B cell (primary cell): ENCODE results near the gene CRTAC1. TPM values are rescaled to one million over a fixed set of nuclear protein-coding genes. Genes with fewer than 3 reads are reported as not detected.
A peak's percentile ranks its signal among the peaks of the same experiment; 100 is the strongest.

ENCODE experiments used
- ATAC-seq: fragments of 200-7000 bp; cut with Tn5 transposase; one replicate; pipeline ENCODE4 v1.10.0; 2021; ENCODE audit warnings: low read depth, mild to moderate bottlenecking, moderate number of reproducible peaks, moderate library complexity
- CTCF ChIA-PET: fragments of 350-600 bp; sonication (Branson Sonifier 250); formaldehyde crosslinking; loops from one replicate; lab custom pipeline; 2021; ENCODE audit warnings: antibody characterized with exemption, inconsistent platforms; lab: Charles Lee
- POLR2A ChIA-PET: fragments of 350-600 bp; sonication (Branson Sonifier 250); formaldehyde crosslinking; loops from one replicate; lab custom pipeline; 2021; ENCODE audit warnings: antibody characterized with exemption; lab: Charles Lee
- DNase-seq: peaks from one replicate; pipeline ENCODE4 v3.0.0; 2013
- H2AFZ ChIP-seq: 2 replicates; pipeline ENCODE4 v1.6.1; 2012; ENCODE audit warnings: mild to moderate bottlenecking, low read depth, low read length; ENCODE audit not compliant: insufficient read depth, poor library complexity, severe bottlenecking
- H3K27ac ChIP-seq, 2 donors: 1 replicate in 1 of 2; 2 replicates in 1 of 2; pipeline ENCODE4 v1.5.1; 2012 to 2013; ENCODE audit warnings: low read length in 2 of 2, mild to moderate bottlenecking in 2 of 2, moderate library complexity in 1 of 2
- H3K27me3 ChIP-seq, 4 experiments: fragments of 200-600 bp in 1 of 4; sonication (generic) in 1 of 4; replicated peaks in 1 of 4; 1 replicate in 2 of 4; 2 replicates in 2 of 4; pipeline versions ENCODE4 v1.6.1 to v1.7.0; 2013 to 2016; ENCODE audit warnings: low read length in 3 of 4, mild to moderate bottlenecking in 2 of 4, mixed read lengths in 1 of 4, moderate library complexity in 1 of 4; ENCODE audit not compliant: insufficient read depth in 4 of 4, control insufficient read depth in 3 of 4; ENCODE audit errors: control extremely low read depth in 1 of 4
- H3K36me3 ChIP-seq, 2 experiments: replicated peaks in 1 of 2; 1 replicate in 1 of 2; 2 replicates in 1 of 2; pipeline versions ENCODE4 v1.6.1 to v1.7.1; 2013; ENCODE audit warnings: low read length in 1 of 2; ENCODE audit not compliant: insufficient read depth in 2 of 2, control insufficient read depth in 1 of 2; ENCODE audit errors: control extremely low read depth in 1 of 2, extremely low read depth in 1 of 2
- H3K4me1 ChIP-seq, 2 donors: fragments of 200-600 bp in 1 of 2; sonication (generic) in 1 of 2; 1 replicate in 1 of 2; 2 replicates in 1 of 2; pipeline versions ENCODE4 v1.5.1 to v1.6.1; 2013 to 2017; ENCODE audit warnings: low read length in 2 of 2; ENCODE audit not compliant: control insufficient read depth in 2 of 2, insufficient read depth in 2 of 2
- H3K4me2 ChIP-seq: replicated peaks from 2 replicates; pipeline ENCODE3; 2012; ENCODE audit warnings: mild to moderate bottlenecking, low read depth, low read length; ENCODE audit not compliant: poor library complexity, severe bottlenecking
- H3K4me3 ChIP-seq, 5 experiments: fragments of 200-600 bp in 1 of 5; sonication (generic) in 1 of 5; 1 replicate in 3 of 5; 2 replicates in 2 of 5; pipeline versions ENCODE4 v1.5.1 to v1.7.0; 2011 to 2016; ENCODE audit warnings: low read length in 4 of 5, mild to moderate bottlenecking in 4 of 5, low read depth in 2 of 5, control low read depth in 1 of 5, moderate library complexity in 1 of 5; ENCODE audit not compliant: insufficient read depth in 1 of 5; ENCODE audit errors: control extremely low read depth in 1 of 5, extremely low read depth in 1 of 5
- H3K79me2 ChIP-seq: fragments of 200-600 bp; sonication (generic); one replicate; pipeline ENCODE4 v1.6.0; 2016; ENCODE audit warnings: low read length; ENCODE audit not compliant: control insufficient read depth, insufficient read depth
- H3K9ac ChIP-seq: fragments of 200-600 bp; sonication (generic); 2 replicates; pipeline ENCODE4 v1.6.1; 2017; ENCODE audit warnings: mild to moderate bottlenecking, low read length, moderate library complexity
- H3K9me3 ChIP-seq, 3 donors: one replicate each; pipeline versions ENCODE4 v1.6.1 to v1.7.1; 2013; ENCODE audit warnings: low read length in 2 of 3; ENCODE audit not compliant: control insufficient read depth in 2 of 3, insufficient read depth in 1 of 3; ENCODE audit errors: control extremely low read depth in 1 of 3
- H4K20me1 ChIP-seq: 2 replicates; pipeline ENCODE4 v1.6.0; 2012; ENCODE audit warnings: mild to moderate bottlenecking, low read length; ENCODE audit not compliant: insufficient read depth, control insufficient read depth, poor library complexity, severe bottlenecking
- H3K27ac Mint-ChIP-seq: one replicate; pipeline ENCODE4 v1.8.0; 2021; ENCODE audit warnings: mixed read lengths
- H3K27me3 Mint-ChIP-seq: one replicate; pipeline ENCODE4 v1.8.0; 2021; ENCODE audit warnings: mixed read lengths
- H3K4me1 Mint-ChIP-seq: one replicate; pipeline ENCODE4 v1.8.0; 2021; ENCODE audit warnings: mixed read lengths
- H3K4me3 Mint-ChIP-seq: one replicate; pipeline ENCODE4 v1.8.0; 2021; ENCODE audit warnings: mixed read lengths
- H3K9me3 Mint-ChIP-seq: one replicate; pipeline ENCODE4 v1.8.0; 2022; ENCODE audit warnings: mixed read lengths; ENCODE audit not compliant: insufficient read depth
- EZH2 ChIP-seq: IDR thresholded peaks from 2 replicates; pipeline ENCODE4 v1.6.1; 2012; ENCODE audit warnings: borderline replicate concordance, low read depth, mild to moderate bottlenecking, moderate library complexity, low read length; ENCODE audit not compliant: insufficient read depth, poor library complexity, severe bottlenecking
- WGBS: methylation state at CpG from one replicate; pipeline ENCODE4 v1.1.5; 2013; ENCODE audit warnings: missing lambda C conversion rate; ENCODE audit not compliant: insufficient coverage; 5-methylcytosine and 5-hydroxymethylcytosine counted together
- intact Hi-C: fragments of 100-400 bp; cut with micrococcal nuclease; formaldehyde crosslinking; loops from one replicate; pipeline ENCODE4 v1.10.0; 2022
- polyA plus RNA-seq: library from polyadenylated mRNA; depleted of rRNA; stranded (reverse); fragments of >200 nt; gene quantifications from 2 replicates; pipeline ENCODE4 v1.2.3, GENCODE V29; 2012
- total RNA-seq, 2 donors: library from RNA; stranded (reverse); fragments of 120-200 nt in 1 of 2; gene quantifications; 1 replicate in 1 of 2; 2 replicates in 1 of 2; pipeline versions ENCODE4 v1.2.3 to v1.2.4, GENCODE V29; 2013 to 2022
- TF ChIP-seq, protein P1 (sequence below): fragments of 200-600 bp; IDR thresholded peaks from one replicate; pipeline ENCODE4 v1.8.0; 2022; ENCODE audit warnings: antibody characterized with exemption, mild to moderate bottlenecking

CRTAC1 gene
- total and polyA plus RNA-seq, 2 donors (not counting 1 experiment from before 2014, with no cell fraction given) = not detected

DNA sequence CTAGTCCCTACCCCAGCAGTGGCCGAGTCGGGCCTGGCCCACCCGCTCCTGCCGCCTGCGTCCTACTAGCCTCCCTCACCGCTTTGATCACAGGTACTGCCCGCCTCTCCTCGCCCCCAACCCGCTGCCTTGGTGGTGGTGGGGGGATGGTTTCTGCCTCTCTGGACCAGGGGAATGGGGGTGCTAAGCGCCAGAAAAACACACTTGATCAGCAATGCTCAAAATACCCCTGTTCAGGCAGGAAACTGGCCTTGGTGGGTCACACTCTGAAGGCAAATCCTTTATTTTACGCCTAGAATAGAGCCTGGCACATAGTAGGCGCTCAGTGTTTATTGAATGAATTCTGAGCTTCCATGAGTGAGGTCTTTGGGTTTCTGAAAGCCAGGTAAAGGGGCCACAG lies 1.0 kb upstream of the CRTAC1 start:
- Histone ChIP-seq H3K4me2 (no peak overlapping the region), H3K9ac (no peak overlapping the region), H3K4me3 (no peak overlapping the region), H3K27ac (no peak overlapping the region), H3K9me3 (no peaks in the 10 kb centered on the region), H3K79me2 (no peaks in the 10 kb centered on the region), H3K36me3 (no peaks in the 10 kb centered on the region), H3K27me3 (peaks cover 0 to 57% (median 30%) of the 10 kb centered on the region in 4 experiments), H3K4me1 (peaks cover 6 to 13% of the 10 kb centered on the region in 2 donors), H4K20me1 (no peaks in the 10 kb centered on the region), H2AFZ (no peak overlapping the region)
- intact Hi-C loops = no loop called here
- Mint-ChIP-seq H3K4me1 (peaks cover 9% of the 10 kb centered on the region), H3K27ac (no peak overlapping the region), H3K9me3 (no peaks in the 10 kb centered on the region), H3K4me3 (peak overlapping the region; percentile 26), H3K27me3 (peaks cover 69% of the 10 kb centered on the region)
- TF ChIP-seq EZH2 = no peak
- TF ChIP-seq, protein P1, sequence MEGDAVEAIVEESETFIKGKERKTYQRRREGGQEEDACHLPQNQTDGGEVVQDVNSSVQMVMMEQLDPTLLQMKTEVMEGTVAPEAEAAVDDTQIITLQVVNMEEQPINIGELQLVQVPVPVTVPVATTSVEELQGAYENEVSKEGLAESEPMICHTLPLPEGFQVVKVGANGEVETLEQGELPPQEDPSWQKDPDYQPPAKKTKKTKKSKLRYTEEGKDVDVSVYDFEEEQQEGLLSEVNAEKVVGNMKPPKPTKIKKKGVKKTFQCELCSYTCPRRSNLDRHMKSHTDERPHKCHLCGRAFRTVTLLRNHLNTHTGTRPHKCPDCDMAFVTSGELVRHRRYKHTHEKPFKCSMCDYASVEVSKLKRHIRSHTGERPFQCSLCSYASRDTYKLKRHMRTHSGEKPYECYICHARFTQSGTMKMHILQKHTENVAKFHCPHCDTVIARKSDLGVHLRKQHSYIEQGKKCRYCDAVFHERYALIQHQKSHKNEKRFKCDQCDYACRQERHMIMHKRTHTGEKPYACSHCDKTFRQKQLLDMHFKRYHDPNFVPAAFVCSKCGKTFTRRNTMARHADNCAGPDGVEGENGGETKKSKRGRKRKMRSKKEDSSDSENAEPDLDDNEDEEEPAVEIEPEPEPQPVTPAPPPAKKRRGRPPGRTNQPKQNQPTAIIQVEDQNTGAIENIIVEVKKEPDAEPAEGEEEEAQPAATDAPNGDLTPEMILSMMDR = no peak
- POLR2A ChIA-PET = no interaction called here
- no peak for DNase-seq
- 84% methylated on average over 2 of the region's 12 CpGs for WGBS
- CTCF ChIA-PET = interaction anchor here (1.1 kb wide), 1 partner anchor 10 kb away, joined by 3 read pairs; no protein-coding TSS in a partner anchor
- ATAC-seq = no peak

GRCh38 chr10:98030991-98031431 lies 590 bp upstream of the CRTAC1 start:
- no peaks in the 10 kb centered on the region for H4K20me1 ChIP-seq
- no peak for TF ChIP-seq EZH2
- peaks cover 6 to 13% of the 10 kb centered on the region in 2 donors for H3K4me1 ChIP-seq
- H2AFZ ChIP-seq = no peak overlapping the region
- Mint-ChIP-seq H3K27me3 (peaks cover 69% of the 10 kb centered on the region), H3K4me3 (no peak overlapping the region), H3K4me1 (peaks cover 9% of the 10 kb centered on the region), H3K27ac (no peak overlapping the region), H3K9me3 (no peaks in the 10 kb centered on the region)
- H3K27me3 ChIP-seq = peaks cover 0 to 53% (median 27%) of the 10 kb centered on the region in 4 experiments
- H3K4me2 ChIP-seq = peak overlapping the region; percentile 19
- no peak overlapping the region for H3K9ac ChIP-seq
- WGBS = 5% methylated on average over 47 of the region's 49 CpGs
- DNase-seq (no peak), ATAC-seq (no peak)
- intact Hi-C loops = no loop called here
- H3K36me3 ChIP-seq = no peaks in the 10 kb centered on the region
- H3K27ac ChIP-seq = no peak overlapping the region
- ChIA-PET CTCF (interaction anchor here (1.1 kb wide), 1 partner anchor 11 kb away, joined by 3 read pairs; no protein-coding TSS in a partner anchor), POLR2A (no interaction called here)
- no peaks in the 10 kb centered on the region for H3K9me3 ChIP-seq
- no peak overlapping the region for H3K4me3 ChIP-seq
- no peaks in the 10 kb centered on the region for H3K79me2 ChIP-seq
